ENCODE data around the gene NRG2.

Gene NRG2

GRCh38 chr5:139863855-139864558, 179.1 kb downstream of the NRG2 start:
- TF ChIP-seq, protein P1, sequence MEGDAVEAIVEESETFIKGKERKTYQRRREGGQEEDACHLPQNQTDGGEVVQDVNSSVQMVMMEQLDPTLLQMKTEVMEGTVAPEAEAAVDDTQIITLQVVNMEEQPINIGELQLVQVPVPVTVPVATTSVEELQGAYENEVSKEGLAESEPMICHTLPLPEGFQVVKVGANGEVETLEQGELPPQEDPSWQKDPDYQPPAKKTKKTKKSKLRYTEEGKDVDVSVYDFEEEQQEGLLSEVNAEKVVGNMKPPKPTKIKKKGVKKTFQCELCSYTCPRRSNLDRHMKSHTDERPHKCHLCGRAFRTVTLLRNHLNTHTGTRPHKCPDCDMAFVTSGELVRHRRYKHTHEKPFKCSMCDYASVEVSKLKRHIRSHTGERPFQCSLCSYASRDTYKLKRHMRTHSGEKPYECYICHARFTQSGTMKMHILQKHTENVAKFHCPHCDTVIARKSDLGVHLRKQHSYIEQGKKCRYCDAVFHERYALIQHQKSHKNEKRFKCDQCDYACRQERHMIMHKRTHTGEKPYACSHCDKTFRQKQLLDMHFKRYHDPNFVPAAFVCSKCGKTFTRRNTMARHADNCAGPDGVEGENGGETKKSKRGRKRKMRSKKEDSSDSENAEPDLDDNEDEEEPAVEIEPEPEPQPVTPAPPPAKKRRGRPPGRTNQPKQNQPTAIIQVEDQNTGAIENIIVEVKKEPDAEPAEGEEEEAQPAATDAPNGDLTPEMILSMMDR (IDR thresholded peaks at IDR 0.05; ENCODE audit: low read depth, low read length) = peak; percentile 91
- H3K4me3 ChIP-seq (ENCODE audit: low read depth, low read length) = no peak overlapping the region

DNA sequence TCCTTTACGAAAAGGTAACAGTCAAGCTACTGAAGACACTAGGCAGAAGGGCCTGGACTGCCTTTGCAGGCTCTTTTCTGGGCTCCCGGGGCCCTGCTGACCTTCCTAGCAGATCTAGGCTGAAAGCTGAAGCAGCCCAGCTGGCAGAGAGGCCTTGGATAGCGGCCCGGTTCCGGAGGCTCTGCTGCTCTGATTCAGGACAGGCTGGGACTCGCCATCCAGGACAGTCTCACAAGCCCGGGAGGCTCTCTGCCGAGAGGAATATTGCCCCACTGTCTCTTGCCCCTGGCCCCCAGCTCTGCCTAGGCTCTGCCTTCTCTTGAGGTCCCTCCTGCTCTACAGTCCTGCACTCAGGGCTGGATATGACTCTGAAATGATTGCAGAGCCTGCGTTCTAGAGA, 179.7 kb downstream of the NRG2 start:
- no peak overlapping the region for H3K4me3 ChIP-seq (ENCODE audit: low read depth, low read length)
- TF ChIP-seq, protein P1 (IDR thresholded peaks at IDR 0.05; ENCODE audit: low read depth, low read length) = no peak

DNA sequence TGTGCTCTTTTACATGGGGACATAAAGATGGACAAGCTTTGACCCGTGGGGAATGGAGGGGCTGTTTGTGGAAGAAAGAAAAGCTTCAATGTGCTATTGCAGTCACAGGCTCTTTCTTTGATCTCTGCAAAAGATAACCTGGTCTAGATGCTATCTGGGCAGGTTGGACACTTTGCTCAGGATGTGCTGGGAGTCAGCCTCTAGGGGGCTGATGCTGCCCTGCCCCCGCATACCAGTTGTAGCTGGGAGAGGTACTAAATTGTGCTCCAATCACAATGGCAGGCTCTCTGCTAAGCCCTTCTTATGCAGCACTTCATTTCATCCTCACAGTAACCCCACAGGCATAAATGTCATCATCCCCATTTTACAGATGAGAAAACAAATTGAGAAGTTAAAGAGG, 180.3 kb downstream of the NRG2 start:
- no peak overlapping the region for H3K4me3 ChIP-seq (ENCODE audit: low read depth, low read length)
- TF ChIP-seq, protein P1 (IDR thresholded peaks at IDR 0.05; ENCODE audit: low read depth, low read length) = no peak

- TF ChIP-seq, protein P1 (IDR thresholded peaks at IDR 0.05; ENCODE audit: low read depth, low read length) = no peak
- no peak overlapping the region for H3K4me3 ChIP-seq (ENCODE audit: low read depth, low read length)
These were observed 180.8 kb downstream of the NRG2 start for GRCh38 chr5:139862313-139862712.

GRCh38 chr5:139861889-139862207, 181.3 kb downstream of the NRG2 start:
- H3K4me3 ChIP-seq (ENCODE audit: low read depth, low read length) = no peak overlapping the region
- TF ChIP-seq, protein P1 (IDR thresholded peaks at IDR 0.05; ENCODE audit: low read depth, low read length) = no peak

DNA sequence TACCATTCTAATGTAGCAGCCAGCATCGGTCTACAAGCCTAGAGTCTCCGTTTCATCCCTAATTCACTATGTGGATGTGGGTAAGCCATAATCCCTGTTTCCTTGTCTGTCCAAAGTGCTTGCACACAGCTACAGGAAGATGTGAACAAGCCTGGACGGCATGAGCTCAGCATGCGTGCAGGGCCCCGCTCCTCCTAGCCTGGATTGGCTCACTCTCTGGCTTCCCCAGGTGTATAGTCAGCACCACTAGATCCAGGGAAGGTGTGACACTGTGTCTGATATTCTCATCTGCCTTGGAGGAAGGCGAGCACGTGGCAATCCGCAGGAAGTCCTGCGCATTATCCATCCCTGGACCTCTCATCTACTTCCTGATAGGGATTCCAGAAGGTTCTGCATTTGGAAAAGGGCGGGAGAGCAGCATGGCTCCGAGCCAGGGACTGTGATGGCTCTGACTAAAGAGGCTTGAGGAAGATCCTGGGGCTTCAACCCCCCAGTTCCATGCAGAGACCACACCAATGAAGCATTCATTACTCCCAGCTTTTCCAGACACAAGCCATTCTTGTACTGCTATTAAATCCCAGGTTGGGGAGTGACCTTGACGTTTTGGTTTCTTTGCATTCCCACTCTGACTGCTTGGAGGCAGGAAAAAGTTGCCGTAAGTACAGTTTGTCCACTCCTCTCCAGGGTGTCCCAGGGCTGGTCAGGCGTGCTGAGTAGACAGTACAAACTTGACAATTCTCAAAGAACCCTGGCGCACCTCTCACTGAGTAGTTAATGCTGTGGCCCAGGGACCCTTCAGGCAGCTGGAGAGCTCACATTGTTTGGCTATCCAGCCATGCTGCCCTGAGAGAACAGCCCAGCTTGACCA, 181.8 kb downstream of the NRG2 start:
- H3K4me3 ChIP-seq (ENCODE audit: low read depth, low read length) = no peak overlapping the region
- TF ChIP-seq, protein P1 (IDR thresholded peaks at IDR 0.05; ENCODE audit: low read depth, low read length) = no peak

- no peak overlapping the region for H3K4me3 ChIP-seq (ENCODE audit: low read depth, low read length)
- TF ChIP-seq, protein P1 (IDR thresholded peaks at IDR 0.05; ENCODE audit: low read depth, low read length) = no peak
These were observed 184.1 kb downstream of the NRG2 start for GRCh38 chr5:139859013-139859412.
